ENCODE data around the gene ABCD3. TPM values are rescaled to one million over a fixed set of nuclear protein-coding genes. Genes with fewer than 3 reads are reported as not detected.

Gene ABCD3
- total and polyA plus RNA-seq, 2 of the 8 experiments (the other 6 are each of a cell fraction or from before 2014, with no cell fraction given), result 6.6 to 29.4 TPM

GRCh38 chr1:94532077-94532476, 113.9 kb downstream of the ABCD3 start:
- Histone ChIP-seq H3K27ac (ENCODE audit: low read depth, low read length) (no peak overlapping the region), H2BK5ac (ENCODE audit: low read depth, low read length) (no peak overlapping the region), H2BK120ac (replicated peaks; ENCODE audit: low read depth, low read length) (no peak overlapping the region), H4K91ac (replicated peaks; ENCODE audit: insufficient read length, low read length) (no peak overlapping the region), H3K79me2 (ENCODE audit: control insufficient read depth in 1 of 2, insufficient read depth in 2 of 2, low read length in 2 of 2) (no peaks in the 10 kb centered on the region), H3K9ac (replicated peaks in 1 of 4; ENCODE audit: extremely low read depth in 1 of 4, low read depth in 3 of 4, low read length in 3 of 4) (no peak overlapping the region), H4K20me1 (replicated peaks in 1 of 2; ENCODE audit: control insufficient read depth in 1 of 2, insufficient read depth in 2 of 2, low read length in 2 of 2) (peaks cover 0 to under 1% of the 10 kb centered on the region in 2 experiments), H3K23ac (ENCODE audit: insufficient read length) (no peak overlapping the region), H4K8ac (ENCODE audit: extremely low read depth, insufficient read depth, low read length) (no peak overlapping the region), H3K23me2 (ENCODE audit: low read depth, low read length) (no peaks in the 10 kb centered on the region), H3K4me2 (ENCODE audit: insufficient read depth in 1 of 2, low read depth in 2 of 2, low read length in 2 of 2) (no peak overlapping the region), H3K14ac (ENCODE audit: insufficient read length) (no peak overlapping the region), H3K4ac (replicated peaks; ENCODE audit: insufficient read length, low read depth, low read length) (no peak overlapping the region), H3K27me3 (replicated peaks in 1 of 4; ENCODE audit: control insufficient read depth in 3 of 4, extremely low read depth in 1 of 4, insufficient read depth in 3 of 4, low read length in 3 of 4) (no peaks in the 10 kb centered on the region), H2BK12ac (ENCODE audit: low read depth, low read length) (no peak overlapping the region), H2BK15ac (ENCODE audit: low read length) (no peak overlapping the region), H2BK20ac (ENCODE audit: low read length) (no peak overlapping the region), H2AFZ (ENCODE audit: low read length) (no peak overlapping the region), H3K36me3 (ENCODE audit: control insufficient read depth in 2 of 4, insufficient read depth in 4 of 4, low read length in 3 of 4) (peaks cover 2 to 33% (median 16%) of the 10 kb centered on the region in 4 experiments; a peak in 6 of 8 replicates), H4K5ac (ENCODE audit: insufficient read length, low read depth, low read length) (no peak overlapping the region), H3K18ac (ENCODE audit: extremely low read depth, low read length) (no peak overlapping the region), H3K4me1 (replicated peaks in 1 of 4; ENCODE audit: control insufficient read depth in 3 of 4, insufficient read depth in 4 of 4, low read length in 3 of 4) (peaks cover 0 to 7% (median 3%) of the 10 kb centered on the region in 4 experiments; a peak in 3 of 7 replicates), H3K9me3 (ENCODE audit: insufficient read depth in 2 of 2, low read depth in 1 of 2, low read length in 1 of 2) (no peaks in the 10 kb centered on the region), H3K4me3 (ENCODE audit: extremely low read depth in 1 of 4, insufficient read depth in 2 of 4, low read depth in 3 of 4, low read length in 4 of 4) (no peak overlapping the region), H2AK5ac (ENCODE audit: low read depth, low read length) (no peak overlapping the region), H3K56ac (replicated peaks; ENCODE audit: insufficient read length, low read depth, low read length) (no peak overlapping the region), H3K79me1 (ENCODE audit: low read depth, low read length) (no peaks in the 10 kb centered on the region; the same call in 1 of the 2 replicates)
- POLR2A ChIA-PET (ENCODE audit: partially characterized antibody), result interaction anchor here (1.5 kb wide), 1 partner anchor 10 kb away, joined by 5 read pairs; the partner anchor contains the start of gene F3
- WGBS, 2 experiments (ENCODE audit: extremely low coverage in 1 of 2, insufficient coverage in 1 of 2, insufficient read length in 1 of 2, insufficient replicate concordance in 2 of 2, low coverage in 1 of 2, low lambda C conversion rate in 2 of 2, missing lambda C conversion rate in 1 of 2), result 90% methylated on average over 3 of the region's 3 CpGs; no CpG with 5 or more reads in 1 of the 2 experiments
- CTCF ChIA-PET (ENCODE audit: partially characterized antibody), result interaction anchor here (0.7 to 15.1 kb wide), 7 partner anchors 8 to 273 kb away, joined by 3 to 212 read pairs (median 34); partner anchors contain the start of gene F3
- TF ChIP-seq RXRA (IDR thresholded peaks at IDR 0.05; ENCODE audit: insufficient read depth, low read depth, low read length) (no peak), CTCF (IDR thresholded peaks at IDR 0.05; ENCODE audit: control extremely low read depth in 1 of 3, insufficient read depth in 1 of 3, low read depth in 1 of 3, low read length in 3 of 3) (0 out of 4 replicates have a peak, but pooled peaks of 1 of the 3 experiments have one; percentile 8), MAX (IDR thresholded peaks at IDR 0.05) (no peak), BRCA1 (IDR thresholded peaks at IDR 0.05; ENCODE audit: low read depth, low read length) (no peak), RAD21 (IDR thresholded peaks at IDR 0.05 in 1 of 2, conservative IDR thresholded peaks at IDR 0.05 in 1 of 2; ENCODE audit: low read depth in 2 of 2, low read length in 2 of 2) (peak; percentile 47 to 60)
- FAIRE-seq, result no peak
- no peak for DNase-seq (ENCODE audit: low read depth in 1 of 2, low spot score in 2 of 2)
